HG03064 (cell line): ENCODE results near the gene ITLN1.

ENCODE experiments used
- ATAC-seq: cut with Tn5 transposase; IDR thresholded peaks from one replicate; pipeline ENCODE4 v1.9.1; 2021; ENCODE audit warnings: low read depth; ENCODE audit not compliant: unreplicated experiment

Gene ITLN1

DNA sequence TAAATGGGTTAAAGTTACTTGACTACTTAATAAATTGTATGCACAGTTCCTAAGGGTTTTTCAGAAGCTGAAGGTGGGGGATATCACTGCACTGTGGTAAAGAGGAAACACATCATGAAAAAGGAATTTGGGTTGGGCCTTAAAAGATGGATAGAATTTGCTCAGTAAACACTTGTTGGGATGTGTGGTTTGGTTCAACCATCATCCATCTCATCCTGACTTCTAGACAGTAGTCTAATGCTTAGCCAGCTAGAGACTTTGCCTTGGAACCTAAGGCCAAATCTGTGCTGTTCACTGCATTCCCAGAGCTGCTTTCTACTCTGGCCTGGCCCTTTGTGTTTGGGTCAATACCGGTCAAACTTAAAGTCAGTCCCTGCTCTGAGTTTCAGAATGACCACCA lies 58.4 kb downstream of the ITLN1 start:
- ATAC-seq, result no peak
